Activated CD4-positive, alpha-beta memory T cell treated with anti-CD3 and anti-CD28 coated beads, Interleukin-2, amount 10 ng/mL, durations not matched to agents 7 days and 5 days (primary cell): ENCODE results near the gene SETD1A. TPM values are rescaled to one million over a fixed set of nuclear protein-coding genes. Genes with fewer than 3 reads are reported as not detected.

Experiments used
- CTCF ChIA-PET: fragments of 350-600 bp; sonication (Branson Sonifier 250); formaldehyde crosslinking; loops from one replicate; lab custom pipeline; 2021; ENCODE audit warnings: antibody characterized with exemption, inconsistent platforms; lab: Charles Lee
- POLR2A ChIA-PET: fragments of 350-600 bp; sonication (Branson Sonifier 250); formaldehyde crosslinking; loops from one replicate; lab custom pipeline; 2021; ENCODE audit warnings: antibody characterized with exemption; lab: Charles Lee
- DNase-seq: peaks from one replicate; pipeline ENCODE4 v3.0.0-alpha.2; 2020
- H3K27ac Mint-ChIP-seq: one replicate; pipeline ENCODE4 v1.8.0; 2021; ENCODE audit warnings: mild to moderate bottlenecking, mixed read lengths
- H3K27me3 Mint-ChIP-seq: one replicate; pipeline ENCODE4 v1.8.0; 2021; ENCODE audit warnings: mixed read lengths
- H3K36me3 Mint-ChIP-seq: one replicate; pipeline ENCODE4 v1.8.0; 2021; ENCODE audit warnings: low read depth, mixed read lengths
- H3K4me1 Mint-ChIP-seq: one replicate; pipeline ENCODE4 v1.8.0; 2021; ENCODE audit warnings: mixed read lengths
- H3K4me3 Mint-ChIP-seq: one replicate; pipeline ENCODE4 v1.8.0; 2021; ENCODE audit warnings: mild to moderate bottlenecking, mixed read lengths
- H3K9me3 Mint-ChIP-seq: one replicate; pipeline ENCODE4 v1.8.0; 2021; ENCODE audit warnings: mixed read lengths
- total RNA-seq, 2 experiments: library from RNA; stranded (reverse); gene quantifications; one replicate each; pipeline ENCODE4 v1.2.3, GENCODE V29; 2021

Gene SETD1A
- total RNA-seq, 2 experiments from 2014 or later, result 18.8 to 20.3 TPM

GRCh38 chr16:30989469-30990047, 32.0 kb downstream of the SETD1A start:
- ChIA-PET CTCF (no interaction called here), POLR2A (no interaction called here)
- no peak overlapping the region for H3K27ac Mint-ChIP-seq
- DNase-seq, result no peak
- peaks cover 39% of the 10 kb centered on the region for H3K4me1 Mint-ChIP-seq
- H3K9me3 Mint-ChIP-seq, result no peaks in the 10 kb centered on the region
- H3K36me3 Mint-ChIP-seq, result peaks cover 4% of the 10 kb centered on the region
- H3K27me3 Mint-ChIP-seq, result no peaks in the 10 kb centered on the region
- no peak overlapping the region for H3K4me3 Mint-ChIP-seq

DNA sequence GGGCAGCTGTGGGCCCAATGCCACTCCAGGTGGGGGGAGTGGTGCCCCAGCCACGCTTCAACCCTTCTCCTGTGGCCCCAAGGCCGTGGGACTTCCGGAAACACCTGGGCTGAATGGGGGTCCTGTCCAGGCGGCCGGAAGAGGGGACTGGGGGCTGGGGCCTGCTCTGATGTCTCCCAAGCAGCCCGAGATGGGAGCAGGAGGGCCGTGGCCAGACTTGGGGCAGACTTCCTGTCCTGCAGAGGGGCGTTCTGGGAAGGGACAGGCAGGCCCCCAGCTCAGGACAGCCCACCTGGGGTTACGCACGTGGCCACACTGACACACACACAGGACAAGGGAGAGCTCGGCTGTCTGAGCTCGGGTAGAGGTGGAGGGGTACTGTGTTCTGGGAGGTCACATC, 32.6 kb downstream of the SETD1A start:
- H3K36me3 Mint-ChIP-seq, result peaks cover 4% of the 10 kb centered on the region

GRCh38 chr16:30991052-30991451, 33.5 kb downstream of the SETD1A start:
- no peak overlapping the region for H3K4me3 Mint-ChIP-seq
- peaks cover 39% of the 10 kb centered on the region for H3K4me1 Mint-ChIP-seq
- no peak for DNase-seq
- H3K27me3 Mint-ChIP-seq, result no peaks in the 10 kb centered on the region
- H3K27ac Mint-ChIP-seq, result peak overlapping the region; percentile 26
- ChIA-PET CTCF (interaction anchor here (1.2 kb wide), 1 partner anchor 151 kb away, joined by 4 read pairs; no protein-coding TSS in a partner anchor), POLR2A (interaction anchor here (0.9 kb wide), 1 partner anchor 81 kb away, joined by 3 read pairs; no protein-coding TSS in a partner anchor)
- peaks cover 4% of the 10 kb centered on the region for H3K36me3 Mint-ChIP-seq
- H3K9me3 Mint-ChIP-seq, result no peaks in the 10 kb centered on the region

More for the DNA sequence above, 32.6 kb downstream of the SETD1A start:
- H3K9me3 Mint-ChIP-seq, result no peaks in the 10 kb centered on the region
- no peak for DNase-seq
- POLR2A ChIA-PET, result no interaction called here
- H3K27ac Mint-ChIP-seq, result no peak overlapping the region
- no peaks in the 10 kb centered on the region for H3K27me3 Mint-ChIP-seq
- CTCF ChIA-PET, result no interaction called here
- H3K4me1 Mint-ChIP-seq, result peaks cover 41% of the 10 kb centered on the region
- no peak overlapping the region for H3K4me3 Mint-ChIP-seq

- peaks cover 43% of the 10 kb centered on the region for H3K4me1 Mint-ChIP-seq
- ChIA-PET CTCF (interaction anchor here (1.2 kb wide), 1 partner anchor 150 kb away, joined by 4 read pairs; no protein-coding TSS in a partner anchor), POLR2A (no interaction called here)
- H3K27ac Mint-ChIP-seq, result no peak overlapping the region
- H3K27me3 Mint-ChIP-seq, result peaks cover 3% of the 10 kb centered on the region
- H3K36me3 Mint-ChIP-seq, result no peaks in the 10 kb centered on the region
- H3K4me3 Mint-ChIP-seq, result no peak overlapping the region
- DNase-seq, result no peak
- H3K9me3 Mint-ChIP-seq, result no peaks in the 10 kb centered on the region
Observed at GRCh38 chr16:30992276-30992780, 34.8 kb downstream of the SETD1A start.

DNA sequence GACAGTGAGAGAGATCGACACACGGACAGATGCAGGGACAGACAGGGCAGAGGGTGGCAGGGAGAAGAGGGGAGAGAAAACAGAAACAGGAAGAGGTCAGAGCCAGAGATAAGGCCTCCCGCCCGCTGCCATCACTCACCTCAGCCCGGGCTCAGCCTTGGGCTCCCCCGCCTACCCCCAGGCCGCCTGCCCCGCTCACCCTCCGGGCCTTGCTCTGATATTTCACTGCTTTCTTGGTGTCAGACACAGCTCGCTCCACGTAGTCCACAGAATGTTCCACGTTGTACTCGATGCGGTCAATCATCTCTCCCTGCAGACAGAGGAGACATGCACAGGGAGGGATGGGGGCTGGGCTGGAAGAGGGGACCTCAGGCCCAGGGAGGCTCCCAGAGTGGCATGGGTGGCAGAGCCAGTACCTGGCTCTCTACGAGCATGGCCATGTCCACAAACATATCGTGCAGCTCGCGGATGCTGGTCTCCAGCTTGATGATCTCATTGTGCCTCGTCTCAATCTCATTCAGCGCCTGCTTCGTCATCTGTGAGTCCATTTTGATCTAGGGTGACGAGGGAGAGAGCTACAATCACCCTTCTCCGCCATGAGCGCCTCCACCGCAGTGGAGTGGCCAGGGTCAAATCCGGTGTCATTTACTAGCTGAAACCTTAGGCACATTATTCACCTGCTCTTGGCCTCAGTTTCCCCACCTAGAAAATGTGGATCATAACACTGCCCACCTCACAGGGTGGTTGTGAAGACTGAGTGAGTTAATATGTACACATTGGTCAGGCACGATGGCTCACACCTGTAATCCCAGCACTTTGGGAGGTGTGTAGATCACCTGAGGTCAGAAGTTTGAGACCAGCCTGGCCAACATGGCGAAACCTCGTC, 35.6 kb downstream of the SETD1A start:
- no peaks in the 10 kb centered on the region for H3K36me3 Mint-ChIP-seq
- H3K27ac Mint-ChIP-seq, result no peak overlapping the region
- H3K27me3 Mint-ChIP-seq, result peaks cover 5% of the 10 kb centered on the region
- DNase-seq, result no peak
- ChIA-PET CTCF (interaction anchor here (1.5 to 3.2 kb wide), 2 partner anchors 8 to 34 kb away, joined by 3 to 18 read pairs; partner anchors contain the start of gene HSD3B7), POLR2A (interaction anchor here (1.1 kb wide), 1 partner anchor 187 kb away, joined by 5 read pairs; the partner anchor contains the start of gene FUS)
- H3K4me1 Mint-ChIP-seq, result peaks cover 43% of the 10 kb centered on the region
- no peaks in the 10 kb centered on the region for H3K9me3 Mint-ChIP-seq
- no peak overlapping the region for H3K4me3 Mint-ChIP-seq

GRCh38 chr16:30995927-30996323, 38.4 kb downstream of the SETD1A start:
- DNase-seq, result no peak
- H3K36me3 Mint-ChIP-seq, result no peaks in the 10 kb centered on the region
- H3K9me3 Mint-ChIP-seq, result no peaks in the 10 kb centered on the region
- no peak overlapping the region for H3K27ac Mint-ChIP-seq
- ChIA-PET CTCF (interaction anchor here (1.1 to 3.2 kb wide), 4 partner anchors 10 to 464 kb away, joined by 3 to 18 read pairs (median 6); partner anchors contain the start of genes ARMC5 and HSD3B7), POLR2A (interaction anchor here (0.6 to 1.8 kb wide), 4 partner anchors 11 to 464 kb away, joined by 3 to 11 read pairs (median 5); partner anchors contain the start of genes ARMC5, HSD3B7, ZNF646 and ZNF668)
- peaks cover 43% of the 10 kb centered on the region for H3K4me1 Mint-ChIP-seq
- peak overlapping the region; percentile 62 for H3K4me3 Mint-ChIP-seq
- peaks cover 11% of the 10 kb centered on the region for H3K27me3 Mint-ChIP-seq

DNA sequence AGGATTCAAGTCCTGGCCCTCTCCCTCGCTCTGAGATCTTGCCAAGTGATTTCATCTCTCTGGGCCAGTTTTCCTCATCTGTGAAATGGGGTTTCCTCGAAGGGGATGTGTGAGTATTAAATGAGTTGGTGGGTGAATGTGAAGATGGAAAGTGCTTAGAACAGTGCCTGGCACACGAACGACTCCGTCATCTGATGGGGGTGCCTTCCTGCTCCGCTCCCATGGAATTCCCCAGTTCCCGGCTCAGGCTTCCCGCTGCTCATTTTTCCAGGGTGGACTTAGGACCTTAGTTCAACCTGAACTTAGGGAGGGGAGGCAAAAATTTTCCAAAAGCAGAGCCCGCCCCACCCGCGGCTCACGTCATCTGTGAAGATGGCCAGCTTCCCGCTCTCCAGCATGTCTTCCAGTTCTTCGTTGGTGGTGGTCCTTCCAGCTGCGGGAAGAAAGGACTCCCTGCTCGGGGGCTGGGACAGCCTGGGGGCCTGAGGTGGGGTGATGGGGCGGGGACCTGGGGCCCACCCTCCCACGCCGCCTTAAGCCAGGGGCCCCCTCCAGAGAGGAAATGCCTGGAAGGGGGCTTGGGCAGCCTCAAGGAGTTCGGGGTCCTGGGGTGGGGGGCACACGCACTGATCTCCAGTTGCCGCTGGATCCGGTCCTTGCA, 38.9 kb downstream of the SETD1A start:
- ChIA-PET CTCF (interaction anchor here (1.1 to 3.2 kb wide), 4 partner anchors 11 to 463 kb away, joined by 3 to 18 read pairs (median 6); partner anchors contain the start of genes ARMC5 and HSD3B7), POLR2A (interaction anchor here (0.6 to 1.8 kb wide), 7 partner anchors 10 to 463 kb away, joined by 3 to 11 read pairs (median 4); partner anchors contain the start of genes ARMC5, HSD3B7, KAT8 and ZNF646)
- Mint-ChIP-seq H3K27me3 (peaks cover 11% of the 10 kb centered on the region), H3K4me3 (peak overlapping the region; percentile 84), H3K36me3 (no peaks in the 10 kb centered on the region), H3K9me3 (no peaks in the 10 kb centered on the region), H3K27ac (peak overlapping the region; percentile 78), H3K4me1 (peaks cover 38% of the 10 kb centered on the region)
- no peak for DNase-seq

GRCh38 chr16:30996985-30997724, 39.6 kb downstream of the SETD1A start:
- Mint-ChIP-seq H3K4me3 (peak overlapping the region; percentile 84), H3K36me3 (no peaks in the 10 kb centered on the region), H3K4me1 (peaks cover 37% of the 10 kb centered on the region), H3K9me3 (no peaks in the 10 kb centered on the region), H3K27me3 (peaks cover 12% of the 10 kb centered on the region), H3K27ac (peak overlapping the region; percentile 78)
- DNase-seq, result peak; percentile 88
- ChIA-PET CTCF (interaction anchor here (0.8 to 2.6 kb wide), 4 partner anchors 35 to 145 kb away, joined by 3 to 7 read pairs (median 4); no protein-coding TSS in a partner anchor), POLR2A (interaction anchor here (1.2 to 1.8 kb wide), 6 partner anchors 10 to 462 kb away, joined by 3 to 11 read pairs (median 4); partner anchors contain the start of genes ARMC5, HSD3B7, KAT8 and ZNF646)

GRCh38 chr16:30997725-30998711, 40.5 kb downstream of the SETD1A start:
- Mint-ChIP-seq H3K36me3 (no peaks in the 10 kb centered on the region), H3K27me3 (peaks cover 12% of the 10 kb centered on the region), H3K4me1 (peaks cover 28% of the 10 kb centered on the region), H3K27ac (no peak overlapping the region), H3K9me3 (no peaks in the 10 kb centered on the region), H3K4me3 (peak overlapping the region; percentile 37)
- ChIA-PET CTCF (interaction anchor here (0.8 to 2.6 kb wide), 4 partner anchors 34 to 144 kb away, joined by 3 to 7 read pairs (median 4); no protein-coding TSS in a partner anchor), POLR2A (interaction anchor here (0.7 to 2.2 kb wide), 14 partner anchors 9 to 182 kb away, joined by 3 to 11 read pairs (median 3); partner anchors contain the start of genes FUS, HSD3B7, KAT8 and ZNF646)
- DNase-seq, result no peak

DNA sequence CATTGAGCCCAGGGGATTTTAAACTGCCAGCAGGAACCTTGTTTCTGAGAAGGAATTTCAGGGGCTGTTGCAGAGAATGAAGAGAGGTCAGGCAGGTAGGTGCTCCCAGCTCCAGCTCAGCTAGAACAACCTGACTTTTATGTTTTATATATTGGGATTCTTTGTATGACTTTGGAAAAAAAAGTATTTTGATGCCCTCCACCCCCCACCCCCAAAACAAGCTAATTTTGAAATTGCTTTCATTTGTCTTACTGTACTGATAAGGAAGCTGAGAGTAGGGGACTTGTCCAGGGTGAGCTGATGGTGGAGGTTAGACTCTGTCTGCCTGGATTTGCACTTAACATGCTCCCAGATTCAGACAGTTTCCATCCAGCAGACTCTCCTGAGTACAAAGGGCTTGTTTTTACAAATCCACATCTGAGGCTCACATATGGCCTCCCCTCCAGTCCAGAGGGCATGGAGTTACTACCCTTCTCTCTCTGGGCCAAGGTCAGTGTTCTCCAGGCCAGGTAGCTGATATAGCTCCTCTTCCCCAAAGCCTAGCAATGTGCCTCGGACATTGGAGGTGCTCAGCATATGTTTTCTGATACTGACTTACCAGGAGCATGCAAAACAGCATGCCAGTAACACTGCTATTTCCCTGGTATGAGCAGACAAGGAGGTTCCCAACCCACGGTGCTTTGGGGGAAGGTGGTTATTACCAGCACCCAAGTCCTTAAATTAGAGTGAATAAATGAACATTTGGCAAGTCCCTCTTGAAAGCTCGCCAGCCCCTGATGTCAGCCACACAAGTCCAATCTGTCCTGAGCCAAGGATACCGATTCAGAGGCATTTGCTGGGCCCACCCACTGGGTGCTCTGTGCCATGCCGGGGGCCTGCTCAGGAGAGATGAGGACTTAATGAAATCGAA, 41.6 kb downstream of the SETD1A start:
- Mint-ChIP-seq H3K27me3 (peaks cover 12% of the 10 kb centered on the region), H3K36me3 (no peaks in the 10 kb centered on the region), H3K27ac (no peak overlapping the region), H3K9me3 (no peaks in the 10 kb centered on the region), H3K4me3 (no peak overlapping the region), H3K4me1 (peaks cover 18% of the 10 kb centered on the region)
- POLR2A ChIA-PET, result interaction anchor here (0.9 to 2.2 kb wide), 8 partner anchors 8 to 181 kb away, joined by 3 to 7 read pairs (median 3); partner anchors contain the start of genes FUS, ZNF646 and ZNF668
- CTCF ChIA-PET, result interaction anchor here (1.3 kb wide), 1 partner anchor 143 kb away, joined by 6 read pairs; no protein-coding TSS in a partner anchor
- no peak for DNase-seq
